Psoas muscle (tissue), 8 donors: Measurements from ENCODE around the gene PXT1. TPM values are rescaled to one million over a fixed set of nuclear protein-coding genes. Genes with fewer than 3 reads are reported as not detected.

Experiments
- ATAC-seq, 4 donors: fragments of 200-7000 bp; cut with Tn5 transposase; one replicate each; pipeline ENCODE4 v1.9.1; 2020; ENCODE audit warnings: moderate library complexity in 3 of 4, mild to moderate bottlenecking in 2 of 4
- DNase-seq, 2 donors: peaks; one replicate each; pipeline ENCODE4 v3.0.0-alpha.2; 2020
- H3K27ac ChIP-seq: fragments of 200-600 bp; one replicate; pipeline ENCODE4 v1.8.0; 2022
- H3K27me3 ChIP-seq, 3 donors: fragments of 200-600 bp in 1 of 3; one replicate each; pipeline versions ENCODE4 v1.6.1 to v1.8.0; 2013 to 2022; ENCODE audit warnings: low read length in 2 of 3, mild to moderate bottlenecking in 2 of 3, moderate library complexity in 1 of 3; ENCODE audit not compliant: insufficient read depth in 3 of 3
- H3K36me3 ChIP-seq, 2 donors: fragments of 200-600 bp in 1 of 2; one replicate each; pipeline versions ENCODE4 v1.6.1 to v1.8.0; 2013 to 2022; ENCODE audit warnings: low read depth in 1 of 2, mild to moderate bottlenecking in 1 of 2, moderate library complexity in 1 of 2; ENCODE audit not compliant: insufficient read depth in 1 of 2
- H3K4me1 ChIP-seq: fragments of 200-600 bp; one replicate; pipeline ENCODE4 v1.8.0; 2022
- H3K4me3 ChIP-seq: fragments of 200-600 bp; one replicate; pipeline ENCODE4 v1.8.0; 2022; ENCODE audit warnings: mild to moderate bottlenecking
- H3K9me3 ChIP-seq: fragments of 200-600 bp; one replicate; pipeline ENCODE4 v1.8.0; 2022
- WGBS, 3 donors: extraction: QIAGEN DNeasy Blood & Tissue Kit; methylation state at CpG; one replicate each; pipeline versions ENCODE4 v1.1.6 to v1.1.7; 2013; 5-methylcytosine and 5-hydroxymethylcytosine counted together
- intact Hi-C, 2 donors: fragments of 100-400 bp; cut with DNase I; formaldehyde crosslinking; loops; one replicate each; pipeline versions ENCODE4 v1.11.0 to v1.14.2; 2022
- polyA plus RNA-seq, 3 donors: library from polyadenylated mRNA; stranded (reverse); fragments of 200-250 nt; gene quantifications; one replicate each; pipeline ENCODE4 v1.2.3, GENCODE V29; 2013
- total RNA-seq, 4 donors: library from RNA; stranded (reverse); fragmentation: NEBNext Ultra II Directional in 2 of 4; extraction: Animal tissue kit (Norgen Biotek cat#: 25700) in 2 of 4; gene quantifications; one replicate each; pipeline versions ENCODE4 v1.2.1 to v1.2.4, GENCODE V29; 2021 to 2023
- TF ChIP-seq, protein P1 (sequence below): fragments of 200-600 bp; IDR thresholded peaks from one replicate; pipeline ENCODE4 v1.8.0; 2022; ENCODE audit warnings: antibody characterized with exemption
- donor health status: healthy with polysubstance abuse.
- donor health status: DM: no; HTN: no; CAD: no; lungs with moderate emphysema.
- donor health status: Bipolar disorder and iron deficiency.
- donor health status: healthy.
- donor health status: DM: yes; HTN: yes; CAD: no.
- donor health status: DM: no; HTN: no; CAD: no.
- donor health status: DM: no; HTN: no; CAD: no.
- donor health status: DM: yes; HTN: yes; CAD: no.

The PXT1 gene
- total and polyA plus RNA-seq, 7 donors, result 0.03 to 0.34 (median 0.14) TPM; not detected in 1

DNA sequence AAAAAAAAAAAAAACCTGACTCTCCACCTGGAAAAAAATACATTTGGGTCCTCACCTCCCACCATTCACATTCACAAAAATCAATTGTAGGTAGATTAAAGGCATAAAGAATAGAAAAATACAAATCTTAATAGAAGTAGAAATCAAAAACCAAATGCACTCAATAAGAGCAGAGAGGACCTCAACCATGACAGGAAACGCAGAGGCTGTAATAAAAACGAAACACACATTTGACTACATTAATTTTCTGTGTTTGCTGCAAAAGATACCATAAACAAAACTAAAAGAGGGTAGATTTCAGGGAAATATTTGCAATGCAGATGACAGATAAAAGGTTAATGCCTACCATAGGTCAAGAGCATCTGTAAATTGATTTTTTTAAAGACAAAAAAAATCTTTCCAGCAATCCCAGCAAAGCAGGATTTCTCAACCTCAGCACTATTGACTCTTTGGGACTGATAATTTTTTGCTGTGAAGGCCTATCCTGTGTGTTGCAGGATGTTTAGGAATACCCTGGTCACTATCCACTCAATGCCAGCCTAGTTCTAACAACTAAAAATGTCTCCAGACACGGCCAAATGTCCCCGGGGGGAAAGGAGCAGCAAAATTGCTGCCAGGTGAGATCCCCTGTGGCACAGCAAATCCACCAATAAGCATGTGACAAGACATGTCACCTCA is 64.3 kb downstream of the PXT1 start:
- WGBS, 3 donors, result 87 to 88% (median 87%) methylated on average over 4 of the region's 4 CpGs
- TF ChIP-seq, protein P1, sequence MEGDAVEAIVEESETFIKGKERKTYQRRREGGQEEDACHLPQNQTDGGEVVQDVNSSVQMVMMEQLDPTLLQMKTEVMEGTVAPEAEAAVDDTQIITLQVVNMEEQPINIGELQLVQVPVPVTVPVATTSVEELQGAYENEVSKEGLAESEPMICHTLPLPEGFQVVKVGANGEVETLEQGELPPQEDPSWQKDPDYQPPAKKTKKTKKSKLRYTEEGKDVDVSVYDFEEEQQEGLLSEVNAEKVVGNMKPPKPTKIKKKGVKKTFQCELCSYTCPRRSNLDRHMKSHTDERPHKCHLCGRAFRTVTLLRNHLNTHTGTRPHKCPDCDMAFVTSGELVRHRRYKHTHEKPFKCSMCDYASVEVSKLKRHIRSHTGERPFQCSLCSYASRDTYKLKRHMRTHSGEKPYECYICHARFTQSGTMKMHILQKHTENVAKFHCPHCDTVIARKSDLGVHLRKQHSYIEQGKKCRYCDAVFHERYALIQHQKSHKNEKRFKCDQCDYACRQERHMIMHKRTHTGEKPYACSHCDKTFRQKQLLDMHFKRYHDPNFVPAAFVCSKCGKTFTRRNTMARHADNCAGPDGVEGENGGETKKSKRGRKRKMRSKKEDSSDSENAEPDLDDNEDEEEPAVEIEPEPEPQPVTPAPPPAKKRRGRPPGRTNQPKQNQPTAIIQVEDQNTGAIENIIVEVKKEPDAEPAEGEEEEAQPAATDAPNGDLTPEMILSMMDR, result no peak
- DNase-seq (no peak), ATAC-seq (no peak)
- no peak overlapping the region for H3K4me3 ChIP-seq
- no peak overlapping the region for H3K27ac ChIP-seq
- no peaks in the 10 kb centered on the region for H3K27me3 ChIP-seq
- intact Hi-C loops, result no loop called here
- no peaks in the 10 kb centered on the region for H3K36me3 ChIP-seq
- no peaks in the 10 kb centered on the region for H3K4me1 ChIP-seq
- H3K9me3 ChIP-seq, result no peaks in the 10 kb centered on the region

DNA sequence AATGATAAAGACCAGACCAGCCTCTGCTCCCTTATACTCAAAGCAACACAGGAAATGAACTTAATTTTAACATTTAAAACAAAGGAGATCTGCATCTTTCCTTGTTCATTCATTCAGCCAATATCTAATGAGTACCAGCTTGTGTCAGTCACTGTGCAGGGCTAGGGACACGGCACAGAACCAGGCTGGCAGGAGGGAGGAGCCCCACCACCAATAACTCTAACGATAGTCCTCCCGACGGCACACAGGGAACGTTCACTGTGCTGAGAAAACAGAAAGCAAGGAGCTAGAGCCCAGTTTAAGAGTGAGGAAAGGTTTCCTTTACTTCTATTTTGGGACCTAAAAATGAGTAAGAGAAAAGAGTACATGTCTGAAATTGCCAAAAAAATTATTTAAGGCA is 65.1 kb downstream of the PXT1 start:
- H3K27me3 ChIP-seq, result no peaks in the 10 kb centered on the region
- no peak overlapping the region for H3K4me3 ChIP-seq
- no peaks in the 10 kb centered on the region for H3K4me1 ChIP-seq
- 41 to 51% (median 47%) methylated on average over 5 of the region's 5 CpGs for WGBS, 3 donors
- H3K36me3 ChIP-seq, result no peaks in the 10 kb centered on the region
- intact Hi-C loops, result no loop called here
- TF ChIP-seq, protein P1, result no peak
- ATAC-seq (no peak), DNase-seq (no peak)
- H3K27ac ChIP-seq, result no peak overlapping the region
- H3K9me3 ChIP-seq, result no peaks in the 10 kb centered on the region

GRCh38 chr6:36376742-36377141 is 65.9 kb downstream of the PXT1 start:
- DNase-seq (no peak), ATAC-seq (no peak)
- no peaks in the 10 kb centered on the region for H3K36me3 ChIP-seq
- no peak overlapping the region for H3K27ac ChIP-seq
- TF ChIP-seq, protein P1, result no peak
- intact Hi-C loops, result no loop called here
- no peaks in the 10 kb centered on the region for H3K4me1 ChIP-seq
- no peaks in the 10 kb centered on the region for H3K9me3 ChIP-seq
- H3K27me3 ChIP-seq, result no peaks in the 10 kb centered on the region
- 91 to 94% (median 93%) methylated on average over 8 of the region's 8 CpGs for WGBS, 3 donors
- no peak overlapping the region for H3K4me3 ChIP-seq

- ATAC-seq, result no peak
- WGBS, 3 donors, result 94% methylated on average over 8 of the region's 8 CpGs
- H3K4me3 ChIP-seq, result no peak overlapping the region
Observed at GRCh38 chr6:36376183-36376582, 66.5 kb downstream of the PXT1 start.

More at GRCh38 chr6:36376183-36376582, 66.5 kb downstream of the PXT1 start:
- no peak for DNase-seq
- H3K9me3 ChIP-seq, result no peaks in the 10 kb centered on the region
- intact Hi-C loops, result no loop called here
- TF ChIP-seq, protein P1, result no peak
- no peaks in the 10 kb centered on the region for H3K36me3 ChIP-seq
- H3K4me1 ChIP-seq, result no peaks in the 10 kb centered on the region
- H3K27me3 ChIP-seq, result no peaks in the 10 kb centered on the region
- no peak overlapping the region for H3K27ac ChIP-seq
